ENCODE measurements around the gene TMEM43.

TMEM43 gene

DNA sequence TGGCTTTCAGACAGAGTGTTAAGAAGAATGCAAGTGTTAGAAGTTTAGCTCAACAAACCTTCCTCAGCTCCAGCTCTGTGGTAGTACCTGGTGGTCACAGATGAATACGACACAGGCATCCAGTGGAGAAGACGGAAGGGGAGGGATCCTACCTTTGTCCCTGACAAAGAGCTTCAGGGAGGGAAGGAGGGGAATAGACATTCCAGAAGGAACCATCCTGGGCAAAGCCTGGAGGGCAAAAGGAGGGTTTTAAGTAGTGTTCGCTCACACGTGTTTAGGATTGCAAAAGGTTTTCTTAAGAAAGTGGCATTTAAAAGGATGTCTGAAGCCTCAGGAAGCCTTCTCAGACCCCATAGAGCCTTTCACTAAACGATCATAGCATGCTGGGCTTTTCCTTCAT lies 3.0 kb upstream of the TMEM43 start:
- in situ Hi-C loops (cut with MboI; ENCODE audit: low sequenced_read_pairs), result no loop called here

DNA sequence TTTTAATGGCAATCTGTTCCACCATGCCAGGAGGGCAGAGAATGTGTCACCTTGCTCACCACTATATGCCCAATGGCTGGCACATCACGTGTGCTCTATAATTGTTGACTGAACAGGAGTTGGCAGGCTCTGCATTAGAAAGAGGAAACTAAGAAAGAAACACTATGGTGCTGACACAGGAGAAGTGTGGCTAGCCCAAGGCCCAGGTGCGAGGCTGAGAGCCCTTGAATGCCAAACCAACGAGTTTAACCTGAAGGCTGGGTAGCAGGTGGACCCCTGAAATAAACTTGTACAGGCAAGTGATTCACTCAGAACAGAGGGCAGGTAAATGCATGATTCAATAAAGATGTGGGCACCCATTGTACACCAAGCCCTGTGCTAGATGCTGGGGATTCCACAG lies 2.6 kb upstream of the TMEM43 start:
- in situ Hi-C loops (cut with MboI; ENCODE audit: low sequenced_read_pairs), result no loop called here

DNA sequence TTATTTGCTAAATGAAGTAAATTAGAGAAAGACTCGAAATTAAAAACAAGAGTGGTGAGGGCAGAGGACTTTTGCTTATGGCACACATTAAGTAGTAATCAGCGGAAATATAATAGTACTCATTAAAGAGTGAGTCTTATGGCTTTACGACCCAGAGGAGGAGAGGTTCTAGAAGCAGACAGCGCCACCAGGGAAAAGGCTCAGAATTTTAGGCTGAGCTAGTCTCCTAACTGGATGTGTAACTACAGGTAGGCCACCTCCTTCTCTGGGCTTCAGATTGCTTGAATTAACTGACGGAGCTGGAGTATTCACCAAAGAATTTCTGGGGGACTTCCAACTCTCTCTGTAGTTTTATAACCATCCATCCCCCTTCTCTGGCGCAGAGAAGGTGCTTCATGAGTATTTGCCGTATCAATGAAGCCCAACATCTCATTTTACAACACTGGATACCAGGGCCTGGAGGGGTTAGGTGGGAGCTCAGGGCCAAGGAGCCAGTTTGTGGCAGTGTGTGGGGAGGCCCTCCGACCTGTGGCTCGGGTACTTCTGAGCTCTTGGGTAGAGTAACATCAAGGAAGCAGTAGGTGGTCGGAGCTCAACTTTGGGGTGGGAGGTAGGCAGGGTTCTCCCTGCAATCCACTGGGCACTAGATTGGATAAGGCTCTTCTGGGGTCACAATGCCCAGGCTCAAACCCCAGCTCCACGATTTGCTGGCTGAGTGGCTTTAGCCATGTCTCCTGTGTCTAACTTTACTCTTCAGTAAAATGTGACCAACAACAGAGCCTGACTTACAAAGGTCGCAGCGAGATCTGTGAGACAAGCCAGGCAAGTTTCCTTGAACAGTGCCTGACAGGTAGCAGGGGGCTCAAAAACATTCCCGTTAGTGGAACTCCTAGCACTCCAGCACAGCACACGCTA lies 1.3 kb upstream of the TMEM43 start:
- in situ Hi-C loops (cut with MboI; ENCODE audit: low sequenced_read_pairs), result no loop called here

DNA sequence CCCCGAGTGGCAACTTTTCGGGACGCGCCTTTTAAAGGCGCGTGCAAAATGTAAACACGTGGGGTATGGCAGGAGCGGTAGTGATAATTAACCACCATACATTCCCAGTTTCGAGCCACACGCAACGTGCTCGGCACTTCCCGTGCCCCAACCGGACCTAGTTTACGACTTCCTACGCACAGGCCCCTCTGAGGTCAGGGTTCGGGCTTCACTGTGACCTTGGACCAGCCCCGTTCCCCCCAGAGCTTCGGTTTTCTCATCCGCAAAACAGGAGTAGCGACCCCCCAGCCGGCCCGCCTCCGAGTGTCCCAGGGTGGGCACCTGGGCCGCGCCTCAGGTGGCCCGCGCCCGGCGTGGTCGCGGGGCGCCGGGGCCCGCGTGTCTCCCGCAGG lies 633 bp upstream of the TMEM43 start:
- in situ Hi-C loops (cut with MboI; ENCODE audit: low sequenced_read_pairs), result no loop called here

DNA sequence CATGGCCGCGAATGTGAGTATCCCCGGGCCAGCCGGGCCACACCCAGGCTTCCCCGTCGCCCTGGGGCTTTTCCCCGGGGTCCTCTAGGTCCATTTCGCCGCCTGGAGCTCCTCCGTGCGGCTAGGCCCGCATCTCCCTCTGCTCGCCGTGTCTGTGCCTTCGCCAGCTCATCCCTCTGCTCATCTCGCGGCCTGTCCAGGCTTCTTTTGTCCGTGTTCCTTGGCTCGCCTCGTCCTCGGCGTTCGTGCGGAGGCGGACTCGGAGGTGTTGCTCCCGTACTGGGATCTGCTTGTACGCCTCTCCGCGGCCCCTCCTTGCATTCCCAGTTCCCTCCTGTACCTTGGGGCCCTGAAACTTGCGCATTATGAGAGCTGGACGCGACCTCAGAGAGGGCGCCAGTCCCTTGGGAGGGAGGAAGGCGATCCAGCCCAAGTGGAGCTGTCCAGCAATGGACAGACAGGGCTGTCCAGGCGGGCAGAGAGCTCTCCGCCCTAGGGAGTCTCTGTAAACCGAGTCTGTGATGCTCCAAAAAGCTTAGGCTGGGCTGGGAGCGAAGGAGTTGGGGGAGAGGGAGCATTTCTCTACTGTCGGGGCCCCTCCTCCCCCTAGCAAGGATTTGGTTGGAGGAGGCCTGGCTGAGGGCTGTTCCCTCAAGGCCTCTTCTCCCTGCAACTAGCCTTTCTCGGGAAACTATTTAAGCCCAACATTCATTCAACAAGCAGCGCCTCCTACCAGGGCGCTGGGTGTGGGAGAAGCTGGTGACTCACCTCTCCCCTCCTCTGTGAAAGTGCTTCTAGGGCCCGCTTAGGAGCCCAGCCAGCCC lies 553 bp downstream of the TMEM43 start:
- in situ Hi-C loops (cut with MboI; ENCODE audit: low sequenced_read_pairs), result no loop called here

DNA sequence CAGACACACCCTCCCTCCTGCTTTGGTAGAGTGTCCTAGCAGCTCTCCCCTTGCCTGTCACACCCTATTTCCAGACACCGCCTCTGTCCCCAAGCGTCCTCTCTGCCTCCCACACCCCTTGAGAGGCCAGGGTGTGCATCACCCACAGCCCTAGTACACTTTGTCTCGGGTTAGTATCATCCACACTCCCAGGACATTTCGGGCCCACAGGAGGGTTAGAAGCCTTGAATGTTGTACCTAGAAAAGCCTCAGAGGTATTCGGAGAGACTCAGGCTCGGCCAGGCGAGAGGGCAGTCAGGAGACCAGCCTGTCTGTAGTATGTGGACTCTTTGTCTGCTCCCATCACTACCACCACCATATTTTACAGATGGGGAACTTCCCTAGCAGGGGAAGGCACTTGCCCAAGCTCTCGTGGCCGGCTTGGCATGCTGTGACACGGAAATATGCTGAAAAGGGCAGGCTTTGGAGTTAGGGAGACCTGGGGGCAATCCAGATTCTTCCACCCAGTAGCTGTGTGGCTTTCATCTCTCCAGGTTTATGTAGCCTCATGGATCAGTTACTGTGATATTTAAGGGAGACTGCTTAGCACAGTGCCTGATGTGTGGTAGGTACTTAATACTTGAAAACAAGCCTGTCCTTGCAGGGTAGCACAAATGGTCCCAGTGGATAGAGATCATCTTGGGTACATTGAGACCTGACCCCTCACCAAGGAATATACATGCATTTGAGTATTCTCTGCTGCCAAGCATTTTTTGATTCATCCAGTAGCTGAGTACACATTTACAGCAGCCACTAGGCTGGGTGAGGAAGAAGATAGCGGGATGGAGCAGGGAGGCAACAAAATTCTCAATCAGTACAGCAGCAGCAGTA lies 1.4 kb downstream of the TMEM43 start:
- in situ Hi-C loops (cut with MboI; ENCODE audit: low sequenced_read_pairs), result no loop called here

DNA sequence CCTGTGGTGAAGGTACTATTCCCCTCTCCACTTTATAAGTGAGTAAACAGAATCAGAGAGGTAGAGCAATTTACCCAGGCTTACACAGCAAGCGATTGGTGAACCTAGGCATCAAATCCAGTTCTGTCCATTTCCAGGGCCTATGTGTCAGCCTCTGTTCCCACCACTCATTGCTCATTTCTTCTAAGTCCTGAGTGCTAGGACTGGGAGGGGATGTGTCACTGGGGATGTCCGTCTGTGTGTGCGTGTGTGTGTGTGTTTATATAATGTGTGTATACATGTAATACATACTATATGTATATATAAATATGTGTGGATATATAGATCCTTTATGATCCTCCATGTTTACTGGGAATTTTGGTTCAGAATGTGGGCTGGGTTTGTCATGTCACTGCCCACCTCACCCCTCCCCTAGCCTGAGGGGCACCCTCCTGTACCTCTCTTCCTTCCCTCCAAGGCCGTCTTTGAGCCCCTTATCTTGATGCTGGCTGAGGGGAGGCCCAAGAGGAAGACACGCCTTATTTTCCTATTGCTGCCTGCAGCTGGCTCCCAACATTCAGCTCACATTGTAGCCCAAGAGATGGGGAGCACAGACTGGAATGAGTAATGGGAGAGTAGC lies 2.1 kb downstream of the TMEM43 start:
- in situ Hi-C loops (cut with MboI; ENCODE audit: low sequenced_read_pairs), result no loop called here

DNA sequence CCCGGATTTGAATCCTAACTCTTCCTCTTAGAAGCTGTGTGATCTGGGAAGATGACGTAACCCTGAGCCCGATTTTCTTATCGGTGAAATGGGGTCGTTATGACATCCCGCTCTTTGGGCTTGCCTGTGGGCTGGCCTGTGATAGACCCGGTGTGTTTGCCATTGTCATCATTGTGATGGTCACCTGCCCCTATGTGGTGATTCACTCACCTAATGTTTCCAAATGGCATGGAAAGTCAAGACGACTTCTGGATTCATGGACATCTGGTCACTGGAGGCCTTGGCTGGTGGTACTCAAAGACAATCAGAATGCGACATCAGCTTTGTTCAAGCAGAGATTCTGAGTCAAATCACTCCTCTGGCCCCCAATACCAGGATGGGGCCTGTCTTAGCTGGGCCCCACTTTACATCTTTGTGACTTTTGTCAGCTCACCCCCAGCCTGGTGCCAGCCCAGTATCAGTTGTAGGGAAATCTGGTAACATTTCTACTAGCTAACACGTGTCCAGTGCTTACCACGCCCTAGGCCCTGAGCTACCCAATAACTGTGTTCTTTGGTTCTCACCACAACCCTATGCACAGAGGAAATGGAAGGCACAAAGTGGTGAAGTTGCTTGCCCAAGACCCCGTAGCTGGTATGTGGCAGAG lies 2.8 kb downstream of the TMEM43 start:
- in situ Hi-C loops (cut with MboI; ENCODE audit: low sequenced_read_pairs), result no loop called here

DNA sequence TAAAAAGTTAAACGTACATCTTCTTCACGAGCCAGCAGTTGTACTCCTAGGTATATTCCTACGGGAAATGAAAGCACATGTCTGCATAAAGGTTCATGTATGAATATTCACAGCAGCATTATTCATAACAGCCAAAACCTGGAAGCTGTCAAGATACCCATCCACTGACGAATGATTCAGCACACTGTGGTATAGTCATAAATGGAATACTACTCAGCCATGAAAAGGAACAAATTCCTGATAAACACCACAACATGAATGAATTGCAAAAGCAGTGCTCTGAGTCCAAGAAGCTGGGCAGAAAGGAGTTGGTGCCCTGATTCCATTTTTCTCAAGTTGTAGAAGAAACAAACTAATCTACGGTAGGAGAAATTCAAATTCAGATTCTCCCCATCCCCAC lies 3.9 kb downstream of the TMEM43 start:
- in situ Hi-C loops (cut with MboI; ENCODE audit: low sequenced_read_pairs), result no loop called here

DNA sequence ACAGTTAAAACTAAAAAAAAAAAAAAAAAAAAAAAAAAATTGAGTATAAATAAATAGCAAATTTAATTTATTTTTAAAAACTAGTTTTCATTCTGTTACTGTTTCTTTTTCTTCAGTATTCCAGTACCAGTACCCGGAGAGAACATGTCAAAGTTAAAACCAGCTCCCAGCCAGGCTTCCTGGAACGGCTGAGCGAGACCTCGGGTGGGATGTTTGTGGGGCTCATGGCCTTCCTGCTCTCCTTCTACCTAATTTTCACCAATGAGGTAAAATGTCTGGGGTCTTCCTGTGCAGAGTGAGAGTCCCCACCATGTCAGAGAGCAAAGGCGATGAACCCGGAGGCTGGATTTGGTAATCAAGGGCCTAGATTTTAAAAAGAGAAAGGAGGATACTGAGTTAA lies 4.4 kb downstream of the TMEM43 start:
- in situ Hi-C loops (cut with MboI; ENCODE audit: low sequenced_read_pairs), result no loop called here

DNA sequence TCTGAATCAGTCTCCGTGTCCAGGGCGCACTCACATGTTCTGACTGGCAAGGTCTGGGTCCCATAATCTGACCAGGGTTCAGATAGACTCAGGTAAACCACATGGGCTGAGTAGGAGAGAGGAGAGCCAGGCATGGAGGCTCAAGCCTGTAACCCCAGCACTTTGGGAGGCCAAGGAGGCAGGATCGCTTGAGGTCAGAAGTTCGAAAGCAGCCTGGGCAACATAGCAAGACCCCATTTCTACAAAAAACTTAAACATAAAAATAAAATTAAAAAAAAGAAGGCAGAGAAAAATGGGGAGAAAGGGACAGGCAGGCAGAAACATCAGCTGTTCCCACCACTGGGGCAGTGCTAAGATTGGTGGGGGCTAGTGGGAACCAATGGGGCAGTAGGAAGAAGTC lies 5.4 kb downstream of the TMEM43 start:
- in situ Hi-C loops (cut with MboI; ENCODE audit: low sequenced_read_pairs), result no loop called here

DNA sequence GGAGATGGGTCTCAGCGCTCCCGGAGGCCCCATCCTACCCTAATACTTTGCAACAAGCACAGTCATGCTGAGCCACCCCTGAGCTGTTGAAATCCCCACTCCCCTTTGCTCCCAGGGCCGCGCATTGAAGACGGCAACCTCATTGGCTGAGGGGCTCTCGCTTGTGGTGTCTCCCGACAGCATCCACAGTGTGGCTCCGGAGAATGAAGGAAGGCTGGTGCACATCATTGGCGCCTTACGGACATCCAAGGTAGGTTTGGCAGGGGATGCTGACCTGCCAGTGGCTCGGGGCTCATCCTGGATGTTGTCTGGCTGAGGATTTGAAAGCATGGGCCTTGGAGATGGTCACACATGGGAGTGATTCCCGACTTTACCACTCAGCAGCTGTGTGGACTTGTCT lies 5.9 kb downstream of the TMEM43 start:
- in situ Hi-C loops (cut with MboI; ENCODE audit: low sequenced_read_pairs), result no loop called here

DNA sequence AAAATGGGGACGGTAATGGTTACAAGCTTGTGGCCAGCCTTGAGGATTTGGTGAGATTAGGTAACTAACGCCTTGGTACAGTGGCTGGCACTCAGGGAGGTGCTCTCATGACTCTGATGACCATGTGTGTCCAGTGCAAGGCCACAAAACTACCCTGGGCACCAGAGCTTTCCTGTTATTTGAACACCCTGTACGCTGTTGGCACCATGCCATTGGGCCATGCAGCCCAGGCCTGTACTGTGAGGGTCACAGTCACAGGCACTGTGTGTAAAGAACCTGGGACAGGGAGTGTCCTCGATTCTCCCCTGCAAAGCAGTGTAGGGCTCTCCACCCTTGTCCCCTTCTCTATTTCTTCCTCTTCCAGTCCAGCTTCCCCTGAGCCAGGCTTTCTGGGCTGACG lies 6.3 kb downstream of the TMEM43 start:
- in situ Hi-C loops (cut with MboI; ENCODE audit: low sequenced_read_pairs), result no loop called here

DNA sequence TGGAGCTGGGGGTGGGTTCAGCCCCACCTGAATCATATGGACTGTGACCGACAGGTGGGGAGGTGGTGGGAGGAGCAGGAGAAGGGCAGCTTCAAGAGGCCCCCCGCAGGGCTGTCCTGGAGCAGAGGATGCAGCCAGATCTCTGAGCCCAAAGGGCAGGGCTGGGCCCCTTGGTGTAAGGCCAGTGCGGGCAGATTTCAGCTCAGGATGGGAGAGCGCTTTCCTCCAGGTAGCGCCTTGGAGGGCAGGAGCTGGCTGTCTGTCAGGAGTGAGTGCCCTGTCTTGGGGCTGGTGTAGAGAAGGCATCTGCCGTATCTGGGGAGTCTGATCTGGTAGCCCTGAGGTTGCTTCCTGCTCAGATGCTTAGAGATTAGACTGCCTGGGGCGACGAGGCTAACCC lies 7.3 kb downstream of the TMEM43 start:
- in situ Hi-C loops (cut with MboI; ENCODE audit: low sequenced_read_pairs), result no loop called here

DNA sequence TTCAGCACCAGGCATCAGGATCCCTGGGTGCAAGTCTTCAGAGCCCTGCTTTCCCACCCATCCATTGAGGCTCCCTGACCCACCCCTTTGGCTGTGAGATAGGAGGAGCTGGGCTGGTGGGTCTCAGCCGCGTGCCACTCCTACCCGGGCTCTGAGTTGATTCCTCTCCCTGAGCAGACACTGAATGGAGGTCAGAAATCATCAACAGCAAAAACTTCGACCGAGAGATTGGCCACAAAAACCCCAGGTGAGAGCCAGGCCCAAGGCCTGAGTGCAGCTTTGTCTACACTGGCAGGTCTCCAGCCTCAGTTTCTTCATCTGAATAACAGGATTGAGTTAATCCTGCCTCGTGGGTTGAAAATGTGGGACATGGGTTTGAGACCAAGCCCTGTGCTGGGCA lies 7.8 kb downstream of the TMEM43 start:
- in situ Hi-C loops (cut with MboI; ENCODE audit: low sequenced_read_pairs), result no loop called here

DNA sequence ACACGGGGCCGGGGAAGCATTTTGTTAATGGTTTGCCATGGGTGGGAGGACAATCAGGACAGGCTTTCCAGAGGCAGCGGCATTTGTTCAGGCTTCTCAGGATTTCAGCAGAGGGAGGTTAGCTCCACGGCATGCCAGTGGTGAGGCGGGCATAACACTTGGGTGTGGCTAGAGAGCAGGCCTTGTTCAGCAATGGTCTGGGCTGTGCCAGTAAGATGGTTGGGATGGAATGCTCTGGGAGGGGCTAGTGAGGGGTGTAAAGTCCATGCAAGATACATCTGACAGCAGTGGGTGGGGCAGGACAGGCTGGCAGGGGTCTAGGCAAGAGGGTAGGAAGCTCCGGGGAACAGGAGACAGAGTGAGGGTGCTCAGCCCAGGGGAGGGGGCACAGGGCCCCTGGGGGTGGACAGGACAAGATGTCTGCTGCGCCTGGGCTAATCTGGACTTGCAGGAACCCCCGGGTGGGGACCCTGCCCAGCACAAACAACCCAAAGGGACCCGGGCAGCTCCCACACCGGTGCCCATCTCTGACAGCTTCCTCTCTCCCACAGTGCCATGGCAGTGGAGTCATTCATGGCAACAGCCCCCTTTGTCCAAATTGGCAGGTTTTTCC lies 8.4 kb downstream of the TMEM43 start:
- in situ Hi-C loops (cut with MboI; ENCODE audit: low sequenced_read_pairs), result no loop called here

DNA sequence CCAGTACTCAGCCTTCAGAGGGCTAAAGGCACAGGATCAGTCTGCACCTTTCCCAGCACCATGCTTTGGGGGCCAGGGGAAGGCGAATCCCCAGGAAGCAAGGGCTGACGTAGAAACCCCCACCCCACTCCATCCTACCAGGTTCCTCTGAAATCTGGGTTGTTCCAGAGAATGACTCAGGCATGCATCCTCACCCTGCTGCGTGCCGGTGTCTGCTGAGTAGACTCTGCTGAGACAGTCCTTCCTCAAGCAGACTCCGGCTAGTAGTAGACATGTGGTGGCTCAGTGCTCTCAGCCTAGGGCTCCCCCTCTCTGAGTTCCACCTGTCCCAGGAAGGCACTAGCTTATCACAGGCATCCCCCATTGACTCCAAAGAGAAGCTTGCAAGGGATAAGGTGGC lies 9.0 kb downstream of the TMEM43 start:
- in situ Hi-C loops (cut with MboI; ENCODE audit: low sequenced_read_pairs), result no loop called here

DNA sequence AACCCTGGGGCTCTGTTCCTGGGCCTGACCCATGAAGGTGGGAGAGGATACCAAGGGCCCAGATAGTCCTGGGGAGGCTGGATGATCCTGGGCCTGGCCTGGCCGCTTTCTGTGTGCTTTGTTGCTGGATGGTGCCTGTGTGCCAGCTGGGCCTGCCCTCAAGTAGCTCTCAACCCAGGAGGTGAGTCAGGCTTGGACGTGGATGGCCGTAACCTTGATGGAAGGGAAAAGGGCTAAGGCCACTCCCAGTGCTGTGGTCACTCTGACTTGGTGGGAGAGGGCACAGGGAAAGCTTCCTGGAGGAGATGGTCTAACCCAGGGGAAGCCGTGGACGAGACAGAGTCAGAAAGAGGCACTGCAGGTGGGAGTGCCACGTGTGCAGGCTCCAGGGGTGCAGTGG lies 9.4 kb downstream of the TMEM43 start:
- in situ Hi-C loops (cut with MboI; ENCODE audit: low sequenced_read_pairs), result no loop called here

DNA sequence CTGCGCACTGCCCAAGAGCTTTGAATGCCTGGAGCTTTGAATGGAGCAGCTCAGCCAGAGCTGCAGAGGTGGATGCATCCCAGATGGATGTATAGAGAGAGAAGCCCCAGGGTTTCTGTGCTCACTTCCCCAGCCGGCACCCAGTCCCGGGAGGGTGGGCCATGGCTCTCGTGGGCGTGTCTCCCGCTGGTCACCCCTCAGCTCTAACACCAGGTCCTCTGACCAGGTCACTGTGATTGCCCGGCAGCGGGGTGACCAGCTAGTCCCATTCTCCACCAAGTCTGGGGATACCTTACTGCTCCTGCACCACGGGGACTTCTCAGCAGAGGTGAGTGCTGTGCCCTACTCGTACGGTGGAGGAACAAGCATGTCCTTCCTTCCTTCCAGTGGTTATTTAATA lies 10.7 kb downstream of the TMEM43 start:
- in situ Hi-C loops (cut with MboI; ENCODE audit: low sequenced_read_pairs), result no loop called here

DNA sequence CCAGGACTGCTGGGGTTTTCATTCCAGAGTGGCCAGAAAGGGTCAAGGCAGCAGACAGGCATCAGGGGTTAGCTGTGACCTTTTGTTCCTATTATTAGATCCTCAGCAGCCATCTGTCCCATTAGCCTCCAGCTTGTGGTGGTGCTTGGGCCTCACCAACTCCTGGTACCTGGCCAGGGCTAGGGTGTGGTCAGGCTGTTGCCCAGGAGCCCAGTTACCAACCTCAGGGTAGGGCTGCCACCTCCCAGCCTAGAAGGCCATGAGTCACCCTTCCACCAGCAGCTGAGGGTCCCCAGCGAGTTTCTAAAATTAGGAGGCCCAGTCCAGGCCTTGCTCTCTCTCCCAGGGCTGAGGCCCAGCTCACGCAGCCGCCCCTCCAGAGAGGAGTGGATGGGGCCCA lies 12.2 kb downstream of the TMEM43 start:
- in situ Hi-C loops (cut with MboI; ENCODE audit: low sequenced_read_pairs), result no loop called here
